T-helper 2 cell treated with Interferon-gamma antibody and Interleukin-4, amounts not matched to agents 100 ng/mL and 5 ng/mL, for 36 hours (primary cell): ENCODE data around the gene NMBR. TPM values are rescaled to one million over a fixed set of nuclear protein-coding genes. Genes with fewer than 3 reads are reported as not detected.
"Not testable (repeated sequence)": the region's sequence is repeated elsewhere in the genome, so short reads cannot be mapped to it uniquely, and the experiment has no call there.

ENCODE experiments used
- intact Hi-C: fragments of 100-400 bp; cut with micrococcal nuclease; formaldehyde crosslinking; loops from one replicate; pipeline ENCODE4 v1.15.1; 2023
- total RNA-seq: library from RNA; stranded (reverse); gene quantifications from 2 replicates; pipeline ENCODE4 v1.2.3, GENCODE V29; 2022

The NMBR gene
- total RNA-seq, 1 donor from 2014 or later: not detected

- intact Hi-C loops: no loop called here
These were observed 74.9 kb downstream of the NMBR start for GRCh38 chr6:142071981-142072380.

- intact Hi-C loops: no loop called here
These were observed 78.5 kb downstream of the NMBR start for GRCh38 chr6:142068416-142068815.

GRCh38 chr6:142062861-142063260 is 84.1 kb downstream of the NMBR start:
- intact Hi-C loops: not testable (repeated sequence)

GRCh38 chr6:142058551-142059290 is 88.2 kb downstream of the NMBR start:
- intact Hi-C loops: no loop called here

GRCh38 chr6:142055219-142055618 is 91.7 kb downstream of the NMBR start:
- intact Hi-C loops: no loop called here

GRCh38 chr6:142051404-142051803 is 95.5 kb downstream of the NMBR start:
- intact Hi-C loops: no loop called here

- intact Hi-C loops: no loop called here
These were observed 98.3 kb downstream of the NMBR start for GRCh38 chr6:142048593-142048980.

GRCh38 chr6:142047934-142048592 is 98.9 kb downstream of the NMBR start:
- intact Hi-C loops: no loop called here

- intact Hi-C loops: no loop called here
These were observed 101.3 kb downstream of the NMBR start for GRCh38 chr6:142045380-142046278.

GRCh38 chr6:142035890-142036289 is 111.0 kb downstream of the NMBR start:
- intact Hi-C loops: no loop called here

GRCh38 chr6:142031035-142031434 is 115.9 kb downstream of the NMBR start:
- intact Hi-C loops: no loop called here

- intact Hi-C loops: no loop called here
These were observed 116.8 kb downstream of the NMBR start for GRCh38 chr6:142030115-142030619.

GRCh38 chr6:142028527-142028926 is 118.4 kb downstream of the NMBR start:
- intact Hi-C loops: no loop called here

- intact Hi-C loops: not testable (repeated sequence)
These were observed 119.1 kb downstream of the NMBR start for GRCh38 chr6:142027804-142028203.

GRCh38 chr6:142027074-142027473 is 119.8 kb downstream of the NMBR start:
- intact Hi-C loops: no loop called here

- intact Hi-C loops: no loop called here
These were observed 120.5 kb downstream of the NMBR start for GRCh38 chr6:142026471-142026870.

Other genes starting within 250 kb of the NMBR start
- gene GJE1, start 14.2 kb downstream of the NMBR start, total RNA-seq: not detected in 2 replicates
- 38.2 and 41.6 TPM in 2 replicates for gene VTA1, start 141 bp upstream of the NMBR start, total RNA-seq
- gene ADGRG6, start 154.9 kb upstream of the NMBR start, total RNA-seq: not detected in 2 replicates